Fibroblast of lung (primary cell): Measurements from ENCODE around the gene LARP1.

Source experiments
- EZH2 ChIP-seq: IDR thresholded peaks from 2 replicates; pipeline ENCODE4 v1.5.1; 2012; ENCODE audit warnings: low read length, control low read depth, mild to moderate bottlenecking; ENCODE audit errors: missing control alignments
- TF ChIP-seq, protein P1 (sequence below), 2 donors: IDR thresholded peaks in 1 of 2; conservative IDR thresholded peaks in 1 of 2; 1 replicate in 1 of 2; 2 replicates in 1 of 2; pipeline ENCODE4 v1.5.1; 2011 to 2012; ENCODE audit warnings: low read length in 2 of 2, control low read depth in 1 of 2, inconsistent platforms in 1 of 2, low read depth in 1 of 2, mild to moderate bottlenecking in 1 of 2

GRCh38 chr5:154829181-154829588 is 74.0 kb downstream of the LARP1 start:
- TF ChIP-seq, protein P1, sequence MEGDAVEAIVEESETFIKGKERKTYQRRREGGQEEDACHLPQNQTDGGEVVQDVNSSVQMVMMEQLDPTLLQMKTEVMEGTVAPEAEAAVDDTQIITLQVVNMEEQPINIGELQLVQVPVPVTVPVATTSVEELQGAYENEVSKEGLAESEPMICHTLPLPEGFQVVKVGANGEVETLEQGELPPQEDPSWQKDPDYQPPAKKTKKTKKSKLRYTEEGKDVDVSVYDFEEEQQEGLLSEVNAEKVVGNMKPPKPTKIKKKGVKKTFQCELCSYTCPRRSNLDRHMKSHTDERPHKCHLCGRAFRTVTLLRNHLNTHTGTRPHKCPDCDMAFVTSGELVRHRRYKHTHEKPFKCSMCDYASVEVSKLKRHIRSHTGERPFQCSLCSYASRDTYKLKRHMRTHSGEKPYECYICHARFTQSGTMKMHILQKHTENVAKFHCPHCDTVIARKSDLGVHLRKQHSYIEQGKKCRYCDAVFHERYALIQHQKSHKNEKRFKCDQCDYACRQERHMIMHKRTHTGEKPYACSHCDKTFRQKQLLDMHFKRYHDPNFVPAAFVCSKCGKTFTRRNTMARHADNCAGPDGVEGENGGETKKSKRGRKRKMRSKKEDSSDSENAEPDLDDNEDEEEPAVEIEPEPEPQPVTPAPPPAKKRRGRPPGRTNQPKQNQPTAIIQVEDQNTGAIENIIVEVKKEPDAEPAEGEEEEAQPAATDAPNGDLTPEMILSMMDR (conservative IDR thresholded peaks at IDR 0.05 in 1 of 2, IDR thresholded peaks at IDR 0.05 in 1 of 2; ENCODE audit: low read depth in 1 of 2, low read length in 2 of 2), result no peak
- TF ChIP-seq EZH2, result no peak
